Hepatocyte (in vitro differentiated cells): ENCODE measurements around the gene NDFIP2. TPM values are rescaled to one million over a fixed set of nuclear protein-coding genes. Genes with fewer than 3 reads are reported as not detected.

Experiments used
- DNase-seq: peaks from one replicate; pipeline ENCODE4 v3.0.0-alpha.2; 2016; ENCODE audit warnings: low spot score
- H2AFZ ChIP-seq: fragments of 200-600 bp; sonication (generic); 2 replicates; pipeline ENCODE4 v1.6.0; 2016; ENCODE audit warnings: antibody characterized with exemption, mild to moderate bottlenecking
- H3K27ac ChIP-seq: fragments of 200-600 bp; sonication (generic); 2 replicates; pipeline ENCODE4 v1.5.1; 2016; ENCODE audit warnings: mild to moderate bottlenecking
- H3K27me3 ChIP-seq: fragments of 200-600 bp; sonication (generic); 2 replicates; pipeline ENCODE4 v1.6.1; 2016
- H3K36me3 ChIP-seq: fragments of 200-600 bp; sonication (generic); replicated peaks from 2 replicates; pipeline ENCODE4 v1.5.1; 2016; ENCODE audit warnings: low read depth; ENCODE audit not compliant: insufficient read depth
- H3K4me1 ChIP-seq: fragments of 200-600 bp; sonication (generic); 2 replicates; pipeline ENCODE4 v1.5.1; 2016; ENCODE audit warnings: mild to moderate bottlenecking, moderate library complexity; ENCODE audit not compliant: insufficient read depth
- H3K4me2 ChIP-seq: fragments of 200-600 bp; sonication (generic); 2 replicates; pipeline ENCODE4 v1.6.0; 2016
- H3K4me3 ChIP-seq: fragments of 200-600 bp; sonication (generic); 2 replicates; pipeline ENCODE4 v1.5.1; 2016; ENCODE audit warnings: mild to moderate bottlenecking
- H3K79me2 ChIP-seq: fragments of 200-600 bp; sonication (generic); 2 replicates; pipeline ENCODE4 v1.6.0; 2017; ENCODE audit warnings: mild to moderate bottlenecking
- H3K9me2 ChIP-seq: fragments of 200-600 bp; sonication (generic); replicated peaks from 2 replicates; pipeline ENCODE4 v1.6.0; 2017; ENCODE audit warnings: mild to moderate bottlenecking; ENCODE audit not compliant: insufficient read depth
- H3K9me3 ChIP-seq: fragments of 200-600 bp; sonication (generic); 2 replicates; pipeline ENCODE4 v1.5.1; 2016; ENCODE audit warnings: low read depth, mild to moderate bottlenecking
- H4K20me1 ChIP-seq: fragments of 200-600 bp; sonication (generic); 2 replicates; pipeline ENCODE4 v1.6.0; 2016; ENCODE audit warnings: mild to moderate bottlenecking; ENCODE audit not compliant: insufficient read depth, poor library complexity, severe bottlenecking
- CTCF ChIP-seq: fragments of 200-600 bp; sonication (generic); IDR thresholded peaks from 2 replicates; pipeline ENCODE4 v1.5.1; 2016; ENCODE audit warnings: antibody characterized with exemption, mild to moderate bottlenecking; ENCODE audit not compliant: poor library complexity
- EZH2 ChIP-seq: fragments of 200-600 bp; sonication (generic); IDR thresholded peaks from 2 replicates; pipeline ENCODE4 v1.6.1; 2016; ENCODE audit warnings: antibody characterized with exemption, mild to moderate bottlenecking, borderline replicate concordance
- EZH2phosphoT487 ChIP-seq: fragments of 200-600 bp; sonication (generic); IDR thresholded peaks from one replicate; pipeline ENCODE4 v1.6.1; 2018; ENCODE audit warnings: antibody characterized with exemption, mild to moderate bottlenecking, low read depth, moderate library complexity; ENCODE audit not compliant: unreplicated experiment, severe bottlenecking
- WGBS: methylation state at CpG from one replicate; pipeline ENCODE4 v1.1.6; 2016; ENCODE audit warnings: low lambda C conversion rate; ENCODE audit errors: missing lambda C conversion rate; 5-methylcytosine and 5-hydroxymethylcytosine counted together
- polyA plus RNA-seq: library from polyadenylated mRNA; unstranded; fragments of >200 nt; fragmentation: Nextera tagmentation; extraction: Ambion mirVana; gene quantifications from 2 replicates; pipeline ENCODE4 v1.2.1, GENCODE V29; 2016
- total RNA-seq: library from RNA; depleted of rRNA; stranded (reverse); fragments of >200 nt; gene quantifications from 2 replicates; pipeline ENCODE4 v1.2.3, GENCODE V29; 2014

The NDFIP2 gene
- total and polyA plus RNA-seq, 2 experiments from 2014 or later, result 54.4 to 80.2 TPM

- Histone ChIP-seq H3K4me1 (peaks cover 20% of the 10 kb centered on the region), H3K9me3 (no peaks in the 10 kb centered on the region), H3K36me3 (no peaks in the 10 kb centered on the region), H3K27me3 (no peaks in the 10 kb centered on the region), H3K4me2 (peak overlapping the region; percentile 63), H3K79me2 (no peaks in the 10 kb centered on the region), H3K27ac (peak overlapping the region; percentile 89), H3K9me2 (no peaks in the 10 kb centered on the region), H3K4me3 (no peak overlapping the region), H4K20me1 (no peaks in the 10 kb centered on the region), H2AFZ (peak overlapping the region; percentile 26)
- TF ChIP-seq CTCF (no peak), EZH2phosphoT487 (no peak), EZH2 (no peak)
- DNase-seq, result no peak
- 64% methylated on average over 5 of the region's 5 CpGs for WGBS
These were observed 39.9 kb upstream of the NDFIP2 start for GRCh38 chr13:79440958-79441528.

DNA sequence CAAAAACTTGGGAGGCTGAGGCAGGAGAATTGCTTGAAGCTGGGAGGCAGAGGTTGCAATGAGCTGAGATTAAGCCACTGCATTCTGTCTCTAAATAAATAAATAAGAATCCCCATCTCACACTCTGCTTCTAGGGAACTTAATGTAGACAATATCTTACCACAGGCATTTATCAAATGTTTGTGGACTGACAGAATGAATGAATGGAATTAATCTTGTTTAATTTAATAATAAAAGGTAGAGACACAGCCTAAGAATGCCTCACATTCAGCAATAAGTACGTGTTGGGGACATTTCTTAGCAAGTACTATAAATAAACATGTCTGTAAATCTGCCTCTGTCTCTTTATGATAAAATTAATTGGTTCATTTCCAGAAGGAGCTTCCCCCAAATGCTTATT is 38.7 kb upstream of the NDFIP2 start:
- H3K79me2 ChIP-seq, result no peaks in the 10 kb centered on the region
- H3K9me2 ChIP-seq, result no peaks in the 10 kb centered on the region
- no peaks in the 10 kb centered on the region for H3K36me3 ChIP-seq
- H3K4me1 ChIP-seq, result peaks cover 20% of the 10 kb centered on the region
- H3K27me3 ChIP-seq, result no peaks in the 10 kb centered on the region
- peak overlapping the region; percentile 19 for H2AFZ ChIP-seq
- H4K20me1 ChIP-seq, result no peaks in the 10 kb centered on the region
- TF ChIP-seq EZH2phosphoT487 (no peak), CTCF (no peak), EZH2 (no peak)
- H3K4me2 ChIP-seq, result peak overlapping the region; percentile 43
- H3K4me3 ChIP-seq, result no peak overlapping the region
- 70% methylated on average over 1 of the region's 1 CpG for WGBS
- no peak for DNase-seq
- peak overlapping the region; percentile 88 for H3K27ac ChIP-seq
- no peaks in the 10 kb centered on the region for H3K9me3 ChIP-seq

GRCh38 chr13:79442706-79443105 is 38.2 kb upstream of the NDFIP2 start:
- no peaks in the 10 kb centered on the region for H3K27me3 ChIP-seq
- WGBS, result 87% methylated on average over 3 of the region's 3 CpGs
- H3K79me2 ChIP-seq, result no peaks in the 10 kb centered on the region
- no peaks in the 10 kb centered on the region for H3K9me3 ChIP-seq
- H3K4me3 ChIP-seq, result no peak overlapping the region
- H3K9me2 ChIP-seq, result no peaks in the 10 kb centered on the region
- H4K20me1 ChIP-seq, result no peaks in the 10 kb centered on the region
- no peaks in the 10 kb centered on the region for H3K36me3 ChIP-seq
- no peak for DNase-seq
- TF ChIP-seq EZH2 (no peak), EZH2phosphoT487 (no peak), CTCF (no peak)
- peak overlapping the region; percentile 88 for H3K27ac ChIP-seq
- no peak overlapping the region for H2AFZ ChIP-seq
- H3K4me1 ChIP-seq, result peaks cover 20% of the 10 kb centered on the region
- peak overlapping the region; percentile 43 for H3K4me2 ChIP-seq
